ENCODE results near the gene DHX36. TPM values are rescaled to one million over a fixed set of nuclear protein-coding genes. Genes with fewer than 3 reads are reported as not detected.

DHX36 gene, protein sequence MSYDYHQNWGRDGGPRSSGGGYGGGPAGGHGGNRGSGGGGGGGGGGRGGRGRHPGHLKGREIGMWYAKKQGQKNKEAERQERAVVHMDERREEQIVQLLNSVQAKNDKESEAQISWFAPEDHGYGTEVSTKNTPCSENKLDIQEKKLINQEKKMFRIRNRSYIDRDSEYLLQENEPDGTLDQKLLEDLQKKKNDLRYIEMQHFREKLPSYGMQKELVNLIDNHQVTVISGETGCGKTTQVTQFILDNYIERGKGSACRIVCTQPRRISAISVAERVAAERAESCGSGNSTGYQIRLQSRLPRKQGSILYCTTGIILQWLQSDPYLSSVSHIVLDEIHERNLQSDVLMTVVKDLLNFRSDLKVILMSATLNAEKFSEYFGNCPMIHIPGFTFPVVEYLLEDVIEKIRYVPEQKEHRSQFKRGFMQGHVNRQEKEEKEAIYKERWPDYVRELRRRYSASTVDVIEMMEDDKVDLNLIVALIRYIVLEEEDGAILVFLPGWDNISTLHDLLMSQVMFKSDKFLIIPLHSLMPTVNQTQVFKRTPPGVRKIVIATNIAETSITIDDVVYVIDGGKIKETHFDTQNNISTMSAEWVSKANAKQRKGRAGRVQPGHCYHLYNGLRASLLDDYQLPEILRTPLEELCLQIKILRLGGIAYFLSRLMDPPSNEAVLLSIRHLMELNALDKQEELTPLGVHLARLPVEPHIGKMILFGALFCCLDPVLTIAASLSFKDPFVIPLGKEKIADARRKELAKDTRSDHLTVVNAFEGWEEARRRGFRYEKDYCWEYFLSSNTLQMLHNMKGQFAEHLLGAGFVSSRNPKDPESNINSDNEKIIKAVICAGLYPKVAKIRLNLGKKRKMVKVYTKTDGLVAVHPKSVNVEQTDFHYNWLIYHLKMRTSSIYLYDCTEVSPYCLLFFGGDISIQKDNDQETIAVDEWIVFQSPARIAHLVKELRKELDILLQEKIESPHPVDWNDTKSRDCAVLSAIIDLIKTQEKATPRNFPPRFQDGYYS
- total RNA-seq: 10 to 100 TPM; 26.7 to 33.6 TPM
- 10 to 100 TPM; 10.6 to 19.5 TPM for polyA plus RNA-seq

DNA sequence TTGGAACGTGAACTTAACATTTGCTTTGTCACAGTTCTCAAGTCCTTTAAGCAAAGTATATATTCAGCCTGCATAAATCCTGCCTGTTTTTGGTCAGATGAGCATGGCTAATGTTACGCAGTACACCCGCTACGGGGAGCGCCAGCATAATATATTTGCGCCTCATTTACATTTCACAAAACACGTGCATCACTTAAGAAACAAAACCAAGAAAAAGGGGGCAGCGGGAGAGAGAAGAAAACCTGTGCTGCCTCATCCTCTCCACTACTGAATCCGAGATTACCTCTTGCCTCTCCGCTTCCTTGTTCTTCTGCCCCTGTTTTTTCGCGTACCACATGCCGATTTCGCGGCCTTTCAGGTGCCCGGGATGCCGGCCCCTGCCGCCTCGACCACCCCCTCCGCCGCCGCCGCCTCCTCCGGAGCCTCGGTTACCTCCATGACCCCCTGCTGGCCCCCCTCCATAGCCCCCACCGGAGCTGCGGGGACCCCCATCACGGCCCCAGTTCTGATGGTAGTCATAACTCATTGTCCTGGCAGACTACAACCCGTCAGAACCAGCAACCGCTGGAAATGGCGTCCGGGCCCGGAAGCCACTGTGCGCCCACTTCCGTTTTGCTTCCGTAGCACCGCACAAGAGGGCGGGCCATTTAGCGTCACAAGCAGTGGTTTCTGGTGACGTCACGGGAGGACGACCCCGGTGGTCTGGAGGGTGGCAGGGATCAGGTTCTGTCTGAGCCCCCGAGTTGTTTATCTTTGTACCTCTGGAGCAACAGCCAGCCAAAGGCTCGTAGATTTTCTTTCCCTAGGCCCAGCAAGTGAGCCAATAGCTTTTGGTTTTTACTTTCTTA, at the start of gene DHX36:
Gene DHX36 (minus strand): TSS at position 597 of the 848 bp plus-strand sequence. CDS start 71 bp downstream, at position 526.
- peak; percentile 89 for DNase-seq (ENCODE audit: low spot score)
- H3K4me1 ChIP-seq (ENCODE audit: control insufficient read depth in 4 of 4, insufficient read depth in 4 of 4, low read length in 3 of 4): peaks cover 0 to 22% (median 13%) of the 10 kb centered on the region in 4 donors
- TF ChIP-seq, protein P1, sequence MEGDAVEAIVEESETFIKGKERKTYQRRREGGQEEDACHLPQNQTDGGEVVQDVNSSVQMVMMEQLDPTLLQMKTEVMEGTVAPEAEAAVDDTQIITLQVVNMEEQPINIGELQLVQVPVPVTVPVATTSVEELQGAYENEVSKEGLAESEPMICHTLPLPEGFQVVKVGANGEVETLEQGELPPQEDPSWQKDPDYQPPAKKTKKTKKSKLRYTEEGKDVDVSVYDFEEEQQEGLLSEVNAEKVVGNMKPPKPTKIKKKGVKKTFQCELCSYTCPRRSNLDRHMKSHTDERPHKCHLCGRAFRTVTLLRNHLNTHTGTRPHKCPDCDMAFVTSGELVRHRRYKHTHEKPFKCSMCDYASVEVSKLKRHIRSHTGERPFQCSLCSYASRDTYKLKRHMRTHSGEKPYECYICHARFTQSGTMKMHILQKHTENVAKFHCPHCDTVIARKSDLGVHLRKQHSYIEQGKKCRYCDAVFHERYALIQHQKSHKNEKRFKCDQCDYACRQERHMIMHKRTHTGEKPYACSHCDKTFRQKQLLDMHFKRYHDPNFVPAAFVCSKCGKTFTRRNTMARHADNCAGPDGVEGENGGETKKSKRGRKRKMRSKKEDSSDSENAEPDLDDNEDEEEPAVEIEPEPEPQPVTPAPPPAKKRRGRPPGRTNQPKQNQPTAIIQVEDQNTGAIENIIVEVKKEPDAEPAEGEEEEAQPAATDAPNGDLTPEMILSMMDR (IDR thresholded peaks at IDR 0.05; ENCODE audit: low read depth, low read length, missing input control): peak; percentile 13
- TF ChIP-seq FOXA2 (IDR thresholded peaks at IDR 0.05): no peak
- peak; percentile 54 for TF ChIP-seq NR2F2 (IDR thresholded peaks at IDR 0.05)
- no peak for TF ChIP-seq SP1 (IDR thresholded peaks at IDR 0.05)
- TF ChIP-seq GABPA (IDR thresholded peaks at IDR 0.05 in 1 of 2, conservative IDR thresholded peaks at IDR 0.05 in 1 of 2): peak; percentile 97
- no peak for TF ChIP-seq HNF4G (IDR thresholded peaks at IDR 0.05)
- peak; percentile 75 for TF ChIP-seq TAF1 (conservative IDR thresholded peaks at IDR 0.05)
- peak; percentile 97 for TF ChIP-seq YY1 (IDR thresholded peaks at IDR 0.05)
- TF ChIP-seq, protein P2, sequence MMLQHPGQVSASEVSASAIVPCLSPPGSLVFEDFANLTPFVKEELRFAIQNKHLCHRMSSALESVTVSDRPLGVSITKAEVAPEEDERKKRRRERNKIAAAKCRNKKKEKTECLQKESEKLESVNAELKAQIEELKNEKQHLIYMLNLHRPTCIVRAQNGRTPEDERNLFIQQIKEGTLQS (IDR thresholded peaks at IDR 0.05): no peak
- TF ChIP-seq, protein P3, sequence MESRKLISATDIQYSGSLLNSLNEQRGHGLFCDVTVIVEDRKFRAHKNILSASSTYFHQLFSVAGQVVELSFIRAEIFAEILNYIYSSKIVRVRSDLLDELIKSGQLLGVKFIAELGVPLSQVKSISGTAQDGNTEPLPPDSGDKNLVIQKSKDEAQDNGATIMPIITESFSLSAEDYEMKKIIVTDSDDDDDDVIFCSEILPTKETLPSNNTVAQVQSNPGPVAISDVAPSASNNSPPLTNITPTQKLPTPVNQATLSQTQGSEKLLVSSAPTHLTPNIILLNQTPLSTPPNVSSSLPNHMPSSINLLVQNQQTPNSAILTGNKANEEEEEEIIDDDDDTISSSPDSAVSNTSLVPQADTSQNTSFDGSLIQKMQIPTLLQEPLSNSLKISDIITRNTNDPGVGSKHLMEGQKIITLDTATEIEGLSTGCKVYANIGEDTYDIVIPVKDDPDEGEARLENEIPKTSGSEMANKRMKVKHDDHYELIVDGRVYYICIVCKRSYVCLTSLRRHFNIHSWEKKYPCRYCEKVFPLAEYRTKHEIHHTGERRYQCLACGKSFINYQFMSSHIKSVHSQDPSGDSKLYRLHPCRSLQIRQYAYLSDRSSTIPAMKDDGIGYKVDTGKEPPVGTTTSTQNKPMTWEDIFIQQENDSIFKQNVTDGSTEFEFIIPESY (IDR thresholded peaks at IDR 0.05): no peak
- no peak for TF ChIP-seq EGR1 (IDR thresholded peaks at IDR 0.05; ENCODE audit: low read depth in 2 of 2)
- TF ChIP-seq, protein P4, sequence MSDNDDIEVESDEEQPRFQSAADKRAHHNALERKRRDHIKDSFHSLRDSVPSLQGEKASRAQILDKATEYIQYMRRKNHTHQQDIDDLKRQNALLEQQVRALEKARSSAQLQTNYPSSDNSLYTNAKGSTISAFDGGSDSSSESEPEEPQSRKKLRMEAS (IDR thresholded peaks at IDR 0.05): peak; percentile 71
- TF ChIP-seq JUND (IDR thresholded peaks at IDR 0.05): no peak
- TF ChIP-seq HNF4A (conservative IDR thresholded peaks at IDR 0.05): no peak
- no peak for TF ChIP-seq RXRA (IDR thresholded peaks at IDR 0.05)
- peak in 1 of 2 donors; percentile 26 for TF ChIP-seq RAD21 (IDR thresholded peaks at IDR 0.05)
- TF ChIP-seq, protein P5, sequence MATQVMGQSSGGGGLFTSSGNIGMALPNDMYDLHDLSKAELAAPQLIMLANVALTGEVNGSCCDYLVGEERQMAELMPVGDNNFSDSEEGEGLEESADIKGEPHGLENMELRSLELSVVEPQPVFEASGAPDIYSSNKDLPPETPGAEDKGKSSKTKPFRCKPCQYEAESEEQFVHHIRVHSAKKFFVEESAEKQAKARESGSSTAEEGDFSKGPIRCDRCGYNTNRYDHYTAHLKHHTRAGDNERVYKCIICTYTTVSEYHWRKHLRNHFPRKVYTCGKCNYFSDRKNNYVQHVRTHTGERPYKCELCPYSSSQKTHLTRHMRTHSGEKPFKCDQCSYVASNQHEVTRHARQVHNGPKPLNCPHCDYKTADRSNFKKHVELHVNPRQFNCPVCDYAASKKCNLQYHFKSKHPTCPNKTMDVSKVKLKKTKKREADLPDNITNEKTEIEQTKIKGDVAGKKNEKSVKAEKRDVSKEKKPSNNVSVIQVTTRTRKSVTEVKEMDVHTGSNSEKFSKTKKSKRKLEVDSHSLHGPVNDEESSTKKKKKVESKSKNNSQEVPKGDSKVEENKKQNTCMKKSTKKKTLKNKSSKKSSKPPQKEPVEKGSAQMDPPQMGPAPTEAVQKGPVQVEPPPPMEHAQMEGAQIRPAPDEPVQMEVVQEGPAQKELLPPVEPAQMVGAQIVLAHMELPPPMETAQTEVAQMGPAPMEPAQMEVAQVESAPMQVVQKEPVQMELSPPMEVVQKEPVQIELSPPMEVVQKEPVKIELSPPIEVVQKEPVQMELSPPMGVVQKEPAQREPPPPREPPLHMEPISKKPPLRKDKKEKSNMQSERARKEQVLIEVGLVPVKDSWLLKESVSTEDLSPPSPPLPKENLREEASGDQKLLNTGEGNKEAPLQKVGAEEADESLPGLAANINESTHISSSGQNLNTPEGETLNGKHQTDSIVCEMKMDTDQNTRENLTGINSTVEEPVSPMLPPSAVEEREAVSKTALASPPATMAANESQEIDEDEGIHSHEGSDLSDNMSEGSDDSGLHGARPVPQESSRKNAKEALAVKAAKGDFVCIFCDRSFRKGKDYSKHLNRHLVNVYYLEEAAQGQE (IDR thresholded peaks at IDR 0.05): no peak
- TF ChIP-seq FOXA1 (IDR thresholded peaks at IDR 0.05): no peak
- H3K4me3 ChIP-seq (ENCODE audit: low read depth in 1 of 3, low read length in 3 of 3): peak within 1 kb of the TSS; percentile 88 to 96 (median 94)
- under 1% methylated on average over 45 of the region's 45 CpGs for WGBS
- H3K27me3 ChIP-seq (ENCODE audit: control insufficient read depth in 4 of 4, insufficient read depth in 4 of 4, low read length in 3 of 4): no peaks in the 10 kb centered on the region
- H3K9ac ChIP-seq (ENCODE audit: low read depth in 1 of 2, low read length in 2 of 2): peak within 1 kb of the TSS; percentile 68 to 98
- H3K36me3 ChIP-seq (ENCODE audit: control insufficient read depth in 4 of 4, insufficient read depth in 3 of 4, low read depth in 1 of 4, low read length in 3 of 4): peaks cover 0 to 1% (median 0%) of the 10 kb centered on the region in 4 donors
- no peaks in the 10 kb centered on the region for H3K9me3 ChIP-seq (ENCODE audit: control insufficient read depth in 4 of 4, low read length in 3 of 4)
- peak within 1 kb of the TSS; percentile 83 to 91 for H3K27ac ChIP-seq (ENCODE audit: low read depth in 1 of 2, low read length in 2 of 2)

Data from liver (tissue), 9 donors.